Effector CD4-positive, alpha-beta T cell (primary cell): Measurements from ENCODE around the gene FMNL1.
"Not testable (repeated sequence)": the region's sequence is repeated elsewhere in the genome, so short reads cannot be mapped to it uniquely, and the experiment has no call there.

ENCODE experiments used
- DNase-seq: peaks from one replicate; pipeline ENCODE4 v3.0.0-alpha.2; 2020
- total RNA-seq: gene quantifications from one replicate; lab custom pipeline; 2026; lab: John Stamatoyannopoulos, UW

FMNL1 gene
- 440 reads per million, percentile 97 among the genes with 10 or more reads in this experiment for total RNA-seq

GRCh38 chr17:45221081-45222013, at the start of gene FMNL1:
Gene FMNL1 (plus strand): TSS chr17:45221885. CDS start chr17:45222125, 240 bp downstream.
- DNase-seq = peak; percentile 47

DNA sequence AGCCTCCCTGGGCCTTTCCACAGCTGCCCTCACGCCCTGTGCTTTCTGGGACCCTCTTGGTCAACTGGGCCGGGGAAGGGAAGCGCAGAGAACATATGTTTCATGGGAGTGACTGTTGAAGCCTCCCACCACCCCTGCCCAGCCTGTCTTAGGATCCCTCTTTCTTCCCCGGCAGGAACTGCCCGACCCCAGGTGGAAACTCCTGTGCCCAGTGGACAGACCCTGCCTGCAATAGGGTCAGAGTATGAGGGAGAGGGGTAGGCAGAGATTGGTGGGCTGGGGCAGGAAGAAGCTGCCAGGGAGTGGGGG, 49.5 kb upstream of the FMNL1 start:
- DNase-seq = no peak

DNA sequence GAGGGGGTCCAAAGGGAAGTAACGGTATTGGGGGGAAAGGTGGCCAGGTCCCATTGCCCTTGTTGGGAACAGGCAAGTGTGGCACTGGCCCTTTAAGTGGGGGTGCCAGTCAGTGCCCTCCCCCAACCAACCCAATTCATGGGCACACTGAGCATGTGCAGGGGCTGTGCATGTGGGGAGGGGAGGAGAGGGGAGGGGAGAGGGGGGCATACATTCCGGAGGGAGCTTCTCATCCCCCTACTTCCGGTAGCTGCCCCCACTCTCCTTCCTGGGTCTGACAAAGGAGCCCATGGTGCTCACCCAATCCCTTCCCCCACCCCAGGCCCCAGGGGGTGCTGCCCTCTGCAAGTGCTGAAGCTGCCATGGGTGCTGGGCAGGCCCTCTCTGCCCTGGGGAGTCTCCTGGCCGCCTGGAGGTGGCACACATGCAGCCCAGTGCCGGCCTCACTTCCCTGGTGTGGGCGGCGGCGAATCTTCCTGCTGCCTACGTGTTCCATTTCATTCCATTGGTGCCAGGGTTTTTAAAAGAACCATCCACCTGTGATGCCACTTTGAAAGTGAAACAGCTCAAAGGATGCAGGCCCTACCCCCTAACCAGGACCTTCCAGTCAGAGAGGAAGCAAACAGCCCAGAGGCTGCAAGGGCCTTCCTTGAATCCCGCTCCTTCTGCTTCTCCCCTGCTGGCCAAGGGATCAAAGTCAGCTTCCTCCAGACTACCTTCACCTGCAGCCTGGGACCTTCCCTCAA, 49.0 kb upstream of the FMNL1 start:
- DNase-seq = peak; percentile 16

DNA sequence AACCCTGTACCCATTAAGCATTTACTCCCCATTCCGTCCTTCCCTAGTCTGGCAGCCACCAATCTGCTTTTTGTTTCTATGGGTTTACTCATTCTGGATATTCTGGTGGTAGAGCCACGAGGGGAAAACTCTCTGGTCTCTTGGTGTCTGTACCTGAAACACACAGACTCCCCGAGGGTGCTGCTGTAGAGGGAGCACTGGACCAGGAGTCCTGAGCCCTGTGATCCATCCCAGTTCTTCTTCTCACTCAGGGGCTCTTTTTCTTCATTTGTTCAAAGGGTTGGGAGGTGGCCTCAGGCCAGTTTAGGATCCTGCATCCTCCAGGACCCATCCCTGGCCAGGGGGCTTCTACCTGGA, 45.9 kb upstream of the FMNL1 start:
- no peak for DNase-seq

- no peak for DNase-seq
Observed at GRCh38 chr17:45177563-45177962, 44.1 kb upstream of the FMNL1 start.

GRCh38 chr17:45184144-45184543, 37.5 kb upstream of the FMNL1 start:
- DNase-seq = no peak

DNA sequence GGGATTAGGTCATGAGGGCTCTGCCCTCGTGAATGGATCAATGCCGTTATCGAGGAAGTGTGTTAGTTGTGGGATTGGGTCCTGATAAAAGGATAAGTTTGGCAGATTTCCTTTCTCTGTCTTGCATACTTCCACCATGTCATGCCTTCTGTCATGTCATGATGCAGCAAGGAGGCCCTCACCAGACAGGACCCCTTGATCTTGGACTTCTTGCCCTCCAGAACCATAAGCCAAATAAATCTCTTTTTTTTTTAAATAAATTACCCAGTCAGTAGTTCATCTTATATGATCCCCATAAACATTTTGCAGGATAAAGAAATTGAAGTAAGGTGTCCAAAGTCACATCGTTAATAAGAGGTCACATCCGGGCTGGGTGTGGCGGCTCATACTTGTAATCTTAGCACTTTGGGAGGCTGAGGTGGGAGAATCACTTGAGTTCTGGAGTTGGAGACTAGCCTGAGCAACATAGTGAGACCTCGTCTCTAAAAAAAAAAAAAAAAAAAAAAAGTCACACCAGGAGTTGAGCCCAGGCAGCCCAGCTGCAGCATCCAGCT, 34.8 kb upstream of the FMNL1 start:
- DNase-seq = no peak

DNA sequence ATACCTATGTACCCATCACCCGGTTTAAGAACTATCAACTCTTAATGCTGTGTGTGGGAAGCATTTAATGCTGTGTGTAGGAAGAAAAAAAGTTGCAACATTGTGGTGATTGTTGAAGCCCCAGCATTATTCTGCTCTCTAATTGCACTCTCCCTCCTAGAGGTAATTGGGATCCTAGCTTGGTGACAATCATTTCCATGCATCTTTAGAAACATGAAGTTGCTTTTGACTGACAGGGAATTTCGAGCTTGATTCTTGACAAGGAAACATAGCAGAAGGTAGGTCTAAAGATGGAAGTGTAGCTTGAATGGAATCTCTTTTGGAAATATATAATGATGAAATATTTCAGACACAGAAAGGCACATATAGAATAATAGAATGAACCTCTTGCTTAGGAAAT, 32.7 kb upstream of the FMNL1 start:
- DNase-seq = no peak

- no peak for DNase-seq
Observed at GRCh38 chr17:45190503-45191255, 31.0 kb upstream of the FMNL1 start.

- no peak for DNase-seq
Observed at GRCh38 chr17:45195424-45195823, 26.3 kb upstream of the FMNL1 start.

DNA sequence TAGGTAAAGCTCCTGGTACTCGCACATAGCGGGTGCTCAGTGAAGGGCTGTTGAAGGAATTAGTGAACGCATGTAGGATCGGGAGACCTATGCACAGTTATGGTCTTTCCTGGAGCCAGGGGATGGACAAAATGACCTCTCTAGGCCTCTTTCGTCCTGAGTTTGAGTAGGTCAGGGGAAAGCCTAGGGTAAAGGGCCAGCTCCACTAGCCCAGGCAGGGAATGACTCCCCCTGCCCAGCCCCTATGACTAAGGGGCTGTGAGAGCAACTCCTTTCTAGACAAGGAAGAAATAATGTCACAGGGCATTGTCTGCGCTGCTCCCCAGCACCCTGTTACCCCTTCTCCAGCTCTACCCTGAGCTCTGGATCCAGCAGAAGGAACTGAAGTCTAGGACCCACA, 24.6 kb upstream of the FMNL1 start:
- no peak for DNase-seq

DNA sequence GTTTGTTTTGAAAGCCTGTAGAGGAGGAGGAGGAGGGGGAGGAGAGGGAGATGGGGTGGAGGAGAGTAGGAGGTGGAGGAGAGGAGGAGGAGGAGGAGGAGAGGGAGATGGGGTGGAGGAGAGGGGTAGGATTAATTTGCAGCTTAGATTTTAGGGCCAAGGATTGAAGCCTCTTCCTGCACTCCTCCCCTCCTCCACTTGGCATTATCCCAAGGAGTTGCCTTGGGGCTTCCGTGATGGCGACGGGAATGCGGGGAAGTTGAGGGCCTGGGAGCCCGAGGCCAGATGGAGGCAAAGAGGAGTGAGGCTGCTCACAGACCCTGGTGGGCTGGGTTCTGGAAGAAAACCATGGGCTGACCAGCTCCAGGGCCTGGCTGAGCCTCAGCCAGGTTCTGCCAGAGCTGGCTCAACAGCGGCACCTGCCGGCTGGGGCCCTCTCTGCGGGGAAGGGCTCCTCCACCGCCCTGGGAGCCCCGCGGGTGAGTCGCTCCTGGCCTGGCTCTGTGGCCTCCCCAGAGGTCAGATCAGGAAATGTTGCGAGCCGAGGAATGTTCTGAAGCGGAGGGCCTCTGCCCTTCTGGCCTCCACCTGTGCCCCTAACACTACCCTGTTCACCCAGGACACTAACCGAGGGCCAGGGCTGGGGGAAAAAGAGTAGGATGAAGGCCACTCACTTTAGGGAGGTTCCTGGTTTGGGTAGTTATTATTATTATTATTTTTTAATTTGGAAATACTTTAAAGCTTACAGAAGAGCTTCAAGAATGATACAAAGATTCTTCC, 23.9 kb upstream of the FMNL1 start:
- DNase-seq = peak; percentile 89

DNA sequence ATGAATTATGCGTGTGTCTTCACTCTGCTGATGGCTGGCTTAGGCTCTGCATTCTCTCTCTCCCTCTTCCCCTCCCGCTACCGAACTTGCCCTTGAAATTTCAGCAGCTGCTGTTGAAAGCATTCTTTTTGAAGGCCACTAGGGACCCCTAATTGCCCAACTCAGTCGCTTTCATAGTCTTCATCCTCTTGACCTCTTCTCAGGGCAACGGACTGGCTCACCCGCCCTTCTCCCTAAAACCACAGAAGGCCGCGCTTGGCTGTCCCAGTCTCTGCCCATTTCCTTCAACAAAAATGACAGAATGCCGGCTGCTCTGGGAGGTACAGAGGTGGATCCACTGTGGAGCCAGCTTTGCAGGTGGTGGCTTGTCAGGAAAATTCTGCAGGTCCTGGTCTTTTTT, 21.0 kb upstream of the FMNL1 start:
- DNase-seq = no peak

DNA sequence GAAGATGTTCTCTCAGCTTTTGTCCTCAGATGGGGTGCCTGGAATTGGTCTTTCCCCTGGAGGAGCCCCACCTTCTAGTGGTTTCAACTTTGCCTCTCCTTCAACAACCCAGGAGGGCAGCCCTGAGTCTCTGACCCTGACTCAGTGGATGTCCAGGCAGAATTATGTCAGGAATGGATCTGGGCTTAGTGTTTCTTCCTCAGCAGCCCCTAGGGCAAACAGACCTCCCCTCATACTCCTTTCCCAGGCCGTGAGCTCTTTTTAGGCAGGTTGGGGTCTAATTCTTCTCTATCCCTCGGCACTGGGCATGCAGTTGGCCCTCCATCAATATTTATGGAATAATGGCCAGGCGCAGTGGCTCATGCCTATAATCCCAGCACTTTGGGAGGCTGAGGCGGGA, 20.2 kb upstream of the FMNL1 start:
- no peak for DNase-seq

GRCh38 chr17:45201880-45202279, 19.8 kb upstream of the FMNL1 start:
- DNase-seq = not testable (repeated sequence)

- DNase-seq = peak; percentile 89
Observed at GRCh38 chr17:45218895-45219661, 2.6 kb upstream of the FMNL1 start.

DNA sequence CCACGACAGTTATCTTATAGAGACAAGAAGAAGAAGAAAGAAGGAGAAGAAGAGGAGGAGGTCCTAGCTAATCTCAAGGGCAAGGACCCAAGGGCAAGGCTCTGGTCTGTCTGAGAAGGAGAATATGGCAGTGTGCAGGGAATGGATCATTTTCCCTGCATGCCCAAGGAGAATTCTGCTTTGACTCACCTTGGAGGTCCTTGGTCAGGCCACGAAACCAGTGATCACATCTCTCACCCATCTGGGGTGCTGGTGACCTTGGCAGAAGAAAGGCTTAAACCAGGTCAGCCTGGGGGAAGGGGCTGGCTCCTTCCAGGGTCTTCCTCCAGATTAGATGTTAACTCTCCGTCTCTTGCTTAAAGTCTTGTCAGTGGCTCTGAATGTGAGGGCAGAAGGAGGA, 1.6 kb upstream of the FMNL1 start:
- no peak for DNase-seq

GRCh38 chr17:45222014-45222288, 266 bp downstream of the FMNL1 start:
- DNase-seq = no peak

DNA sequence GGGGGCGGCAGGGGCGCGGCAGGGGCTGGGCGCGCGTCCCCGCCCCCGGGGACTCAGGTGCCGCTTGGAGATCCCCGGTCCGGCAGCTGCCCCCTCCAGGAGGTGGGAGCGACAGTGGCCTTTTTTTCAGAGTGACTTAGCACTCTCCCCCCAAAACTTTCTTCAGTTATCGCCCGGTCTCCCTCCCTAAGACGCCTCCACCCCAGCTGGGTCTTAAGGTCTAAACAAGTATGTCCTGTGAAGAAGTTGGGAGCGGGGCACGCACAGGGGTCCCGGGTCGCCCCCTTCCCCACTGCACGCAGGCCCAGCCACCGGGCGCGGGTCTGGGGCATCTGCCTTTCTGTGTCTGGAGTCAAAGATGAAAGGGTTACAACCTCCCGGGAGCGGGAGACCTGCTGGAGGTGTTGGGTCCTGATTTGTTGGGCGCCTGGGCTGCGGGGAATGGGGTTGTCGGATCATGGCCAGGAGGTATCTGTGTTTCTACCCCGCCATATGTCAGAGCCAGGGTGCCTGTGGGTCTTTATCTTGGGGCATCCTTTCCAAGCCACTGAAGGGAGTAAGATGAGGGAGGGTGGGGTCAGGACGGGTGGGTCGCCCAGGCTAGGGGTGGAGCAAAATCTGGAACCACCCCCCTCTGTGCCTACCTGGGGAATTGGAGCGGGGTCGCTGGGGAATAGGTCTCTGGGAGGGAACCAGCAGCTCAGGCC, 757 bp downstream of the FMNL1 start:
- DNase-seq = no peak

DNA sequence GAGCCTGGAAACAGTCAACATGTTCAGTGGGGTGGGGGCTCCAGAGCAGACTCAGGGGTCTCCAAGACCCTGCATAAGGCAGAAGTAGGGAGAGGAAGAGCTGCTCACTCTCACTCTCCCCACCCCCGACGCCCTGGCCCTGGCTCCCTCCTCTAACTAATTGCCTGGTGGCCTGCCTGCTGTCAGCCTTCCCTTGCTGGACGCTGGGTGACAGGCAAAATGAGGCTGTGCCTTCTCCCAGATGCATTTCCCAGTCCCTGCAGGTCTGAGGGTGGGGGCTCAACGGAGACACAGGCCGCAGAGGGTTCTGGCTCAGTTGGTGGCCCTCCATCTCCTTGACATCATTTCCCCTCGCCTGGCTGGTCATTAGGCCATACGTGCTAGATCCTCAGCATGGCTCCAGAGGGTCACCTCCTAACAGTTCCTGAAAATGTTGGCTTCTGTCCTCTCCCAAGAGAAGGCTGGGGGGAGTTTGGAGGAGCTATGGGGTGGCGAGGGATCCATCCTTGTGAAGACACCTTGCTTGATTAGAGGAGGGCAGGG, 1.4 kb downstream of the FMNL1 start:
- no peak for DNase-seq
